Ecto neural progenitor cell (in vitro differentiated cells): Measurements from ENCODE around the gene CABLES2.

ENCODE experiments used
- DNase-seq: peaks from one replicate; pipeline ENCODE4 v3.0.0-alpha.2; 2018; ENCODE audit warnings: low spot score

Gene CABLES2

DNA sequence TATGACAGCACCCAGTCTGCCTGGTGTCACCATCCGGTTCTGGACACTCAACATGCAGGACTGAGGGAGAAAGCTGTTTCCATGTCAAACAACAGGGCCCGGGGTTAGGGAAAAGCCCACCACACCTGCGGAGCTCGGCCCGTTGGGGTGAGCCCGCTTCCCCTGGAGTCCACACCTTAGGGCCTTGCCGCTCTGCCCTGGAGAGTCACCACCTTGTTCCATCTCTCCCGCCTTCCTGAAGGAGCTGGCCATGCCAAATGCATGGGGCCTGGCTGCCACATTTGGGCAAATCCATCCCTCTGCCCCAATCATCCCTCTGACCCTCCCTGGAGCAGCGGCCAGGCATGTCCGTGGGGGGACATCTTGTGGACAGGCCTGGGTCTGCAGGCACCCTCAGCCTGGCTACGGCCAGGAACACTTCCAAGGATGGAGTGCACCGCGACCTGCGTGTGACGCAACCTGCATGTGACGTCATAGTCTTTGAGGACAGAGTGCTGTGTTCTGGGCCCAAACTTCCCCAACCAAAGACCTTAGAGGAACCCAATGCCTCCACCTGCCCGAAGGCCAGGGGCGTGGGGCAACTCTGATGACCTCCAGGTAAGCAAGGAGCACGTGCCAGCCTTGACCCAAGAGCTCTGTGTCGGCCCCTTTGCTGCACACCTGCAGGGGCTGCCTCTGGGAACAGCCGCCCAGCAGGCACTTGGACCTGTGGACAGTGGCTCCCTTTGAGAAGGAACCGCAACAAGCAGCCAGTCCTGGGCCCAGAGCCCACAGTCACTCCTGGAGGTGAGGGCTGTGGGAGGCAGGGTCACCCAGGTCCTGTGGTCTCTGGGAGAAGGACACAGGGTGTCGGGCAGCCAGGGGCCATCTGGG lies 1.7 kb downstream of the CABLES2 start:
- DNase-seq: peak; percentile 78

DNA sequence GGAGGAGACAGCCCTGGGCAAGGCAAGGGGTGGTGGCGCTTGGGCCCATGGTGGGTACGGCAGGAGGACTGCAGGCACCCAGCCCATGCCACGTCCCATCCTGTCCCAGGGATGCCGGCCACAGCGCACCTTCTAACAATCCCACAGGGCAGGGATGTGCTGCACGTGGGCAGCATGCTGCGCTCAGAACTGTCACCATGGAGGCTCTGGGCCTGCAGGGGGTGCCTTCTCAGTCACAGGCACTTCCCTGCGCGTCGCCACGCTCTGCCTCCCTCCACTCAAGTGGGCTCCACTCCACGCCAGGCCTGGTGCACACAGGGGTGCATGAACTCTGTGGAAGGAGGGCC lies 2.4 kb downstream of the CABLES2 start:
- no peak for DNase-seq

DNA sequence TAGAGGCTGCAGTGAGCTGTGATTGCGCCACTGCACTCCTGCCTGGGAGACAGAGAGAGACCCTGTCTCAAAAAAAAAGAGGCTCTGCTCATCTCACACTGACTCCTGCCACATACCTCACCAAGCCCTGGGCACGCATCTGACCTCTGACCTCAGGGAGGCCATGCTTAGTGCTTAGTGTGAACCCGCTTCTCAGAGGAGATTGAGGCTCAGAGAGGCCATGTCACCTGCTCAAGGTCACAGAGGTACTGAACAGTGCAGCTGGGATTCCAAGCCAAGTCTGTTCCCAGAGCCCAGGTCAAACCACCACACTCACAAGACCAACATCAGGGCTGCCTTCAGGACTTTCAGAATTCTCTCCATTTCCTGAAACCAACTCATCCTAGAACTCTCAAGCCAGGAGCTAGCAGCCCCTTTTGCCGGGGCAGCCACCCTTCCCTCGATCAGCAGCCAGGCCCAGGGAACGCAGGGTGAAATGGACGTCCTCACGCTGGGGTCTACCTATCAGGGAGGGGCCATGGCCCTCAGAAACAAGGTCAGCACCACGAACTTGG lies 2.9 kb downstream of the CABLES2 start:
- DNase-seq: no peak

DNA sequence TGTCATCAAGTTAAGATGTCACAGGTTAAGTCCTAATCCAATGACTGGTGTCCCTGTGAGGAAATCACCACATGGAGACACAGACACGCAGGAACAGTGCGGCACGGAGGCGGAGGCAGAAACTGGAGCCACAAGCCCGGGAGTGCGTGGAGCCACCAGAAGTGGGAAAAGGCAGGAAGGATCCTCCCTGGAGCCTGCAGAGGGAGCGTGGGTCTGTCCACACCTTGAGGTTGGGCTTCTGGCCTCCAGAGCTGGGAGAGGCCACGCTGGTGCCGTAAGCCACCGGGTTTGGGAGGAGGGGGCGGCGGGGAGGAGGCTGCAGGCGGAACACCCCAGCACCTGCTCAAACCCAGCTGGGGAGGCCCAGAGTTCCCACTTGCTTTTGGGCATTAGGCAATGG lies 3.8 kb downstream of the CABLES2 start:
- no peak for DNase-seq

DNA sequence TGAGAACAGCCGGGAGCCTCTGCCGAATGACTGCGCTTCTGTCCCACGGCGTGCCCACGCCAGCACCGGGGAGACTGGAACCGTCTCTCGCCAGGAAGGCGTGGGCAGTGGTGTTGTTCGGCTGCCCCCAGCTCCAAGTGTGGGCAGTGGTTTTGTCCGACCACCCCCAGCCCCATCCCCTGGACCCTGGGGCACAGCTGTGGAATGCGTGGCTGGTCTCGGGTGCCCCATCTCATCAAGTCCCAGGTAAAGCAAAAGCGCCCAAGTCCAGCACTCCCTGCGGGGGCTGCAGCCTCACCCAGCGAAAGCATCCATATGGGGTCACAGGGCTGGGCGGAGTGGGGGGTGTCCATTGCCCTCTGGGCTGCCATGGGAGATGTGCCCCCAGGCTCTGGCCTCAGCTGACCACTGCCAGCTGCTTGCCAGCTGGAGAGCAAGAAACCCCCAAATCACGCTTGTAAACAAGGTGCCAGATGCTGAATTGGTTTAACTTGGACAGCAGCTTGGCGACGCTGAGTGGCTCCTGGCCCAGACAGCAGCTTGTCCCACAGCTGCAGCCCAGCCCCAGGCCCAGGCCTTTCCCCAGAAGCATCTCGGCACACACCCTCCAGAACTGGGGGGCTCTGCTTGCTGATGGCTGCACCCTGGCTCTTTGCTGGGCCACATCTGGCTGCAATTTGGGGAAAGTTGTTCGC lies 4.5 kb downstream of the CABLES2 start:
- no peak for DNase-seq

DNA sequence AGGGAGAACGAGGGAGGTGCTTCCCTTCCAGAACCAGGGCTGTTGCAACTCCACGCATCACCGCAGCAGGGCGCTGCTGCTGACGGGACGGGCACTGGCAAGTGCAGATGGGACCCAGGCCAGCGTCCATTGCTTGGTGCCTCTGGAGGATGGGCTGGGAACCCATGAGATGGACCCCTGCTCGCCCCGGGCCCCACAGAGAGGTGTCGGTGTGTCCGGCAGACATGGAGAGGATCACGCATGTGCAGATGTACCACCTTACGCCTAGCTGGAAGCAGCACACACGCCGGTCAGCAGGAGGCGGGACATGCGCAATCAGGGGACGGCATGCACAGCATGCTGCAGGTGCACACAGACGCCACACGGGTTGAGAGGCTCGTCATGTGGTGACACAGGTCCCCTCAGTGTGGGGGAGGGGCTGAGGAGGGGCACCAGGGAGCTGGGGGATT lies 5.7 kb downstream of the CABLES2 start:
- DNase-seq: peak; percentile 67

DNA sequence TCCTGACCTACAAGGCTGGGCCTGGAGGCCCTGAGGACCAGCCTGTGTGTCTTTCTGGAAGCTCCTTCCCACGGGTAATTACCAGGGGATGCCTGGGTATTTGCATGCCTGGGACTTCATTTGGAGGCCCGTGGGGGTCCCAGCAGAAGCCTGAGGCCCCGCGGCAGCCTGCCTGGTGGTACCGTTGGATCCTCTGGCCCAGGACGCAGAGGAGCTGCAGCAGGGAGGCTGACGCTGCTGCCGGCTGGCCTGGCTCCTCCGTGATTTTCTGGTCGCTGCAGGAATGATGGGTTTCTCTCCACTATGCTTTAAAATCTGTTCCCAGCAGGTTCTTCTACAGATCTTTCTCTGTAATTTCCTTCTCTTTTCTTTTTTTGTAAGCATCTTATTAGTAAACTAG lies 6.5 kb downstream of the CABLES2 start:
- no peak for DNase-seq

DNA sequence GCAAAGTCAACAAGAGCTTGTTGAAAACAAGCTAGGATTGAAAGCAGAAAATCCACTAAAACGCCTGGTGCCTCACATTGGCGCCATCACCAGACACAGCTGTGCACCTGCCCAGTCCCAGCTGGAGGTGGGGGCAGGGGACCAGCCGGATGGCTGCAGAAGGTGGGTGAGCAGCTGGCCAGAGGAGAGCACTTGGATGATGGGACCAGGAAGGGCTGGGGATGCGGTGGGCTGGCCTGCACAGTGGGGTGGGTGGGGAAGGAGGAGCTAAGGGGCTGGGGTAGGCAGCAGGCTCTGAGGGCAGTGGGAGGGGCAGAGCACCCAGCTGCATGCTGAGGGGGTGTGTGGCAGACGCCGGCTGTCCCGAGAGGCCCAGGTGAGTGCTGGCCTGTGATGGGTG lies 7.1 kb downstream of the CABLES2 start:
- no peak for DNase-seq

DNA sequence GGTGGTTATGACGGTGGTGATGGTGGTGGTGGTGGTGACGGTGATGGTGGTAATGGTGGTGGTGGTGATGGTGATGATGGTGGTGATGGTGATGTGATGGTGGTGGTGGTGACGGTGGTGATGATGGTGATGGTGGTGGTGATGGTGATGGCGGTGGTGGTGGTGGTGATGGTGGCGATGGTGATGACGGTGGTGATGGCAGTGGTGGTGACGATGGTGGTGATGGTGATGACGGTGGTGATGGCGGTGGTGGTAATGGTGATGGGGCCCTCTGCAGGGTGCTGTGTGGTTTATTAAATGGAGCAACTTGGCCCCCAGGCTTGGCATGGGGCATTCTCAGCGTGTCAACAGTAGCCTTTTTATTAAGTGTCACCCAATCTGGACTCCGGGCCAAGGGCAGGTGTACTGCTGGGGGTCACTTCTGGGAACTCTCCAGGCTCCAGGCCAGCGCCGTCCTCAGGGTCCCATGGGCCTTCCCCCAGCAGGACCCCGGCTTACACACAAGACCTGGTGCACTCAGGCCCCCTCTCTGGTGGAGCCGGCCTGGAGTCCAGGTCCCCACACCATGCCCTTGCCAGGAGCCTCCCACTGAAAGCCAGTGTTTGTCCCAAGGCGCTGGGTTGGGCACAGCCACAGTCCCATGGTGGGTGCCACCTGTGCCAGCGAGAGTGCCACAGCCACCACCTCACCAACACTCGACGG lies 8.8 kb downstream of the CABLES2 start:
- no peak for DNase-seq

DNA sequence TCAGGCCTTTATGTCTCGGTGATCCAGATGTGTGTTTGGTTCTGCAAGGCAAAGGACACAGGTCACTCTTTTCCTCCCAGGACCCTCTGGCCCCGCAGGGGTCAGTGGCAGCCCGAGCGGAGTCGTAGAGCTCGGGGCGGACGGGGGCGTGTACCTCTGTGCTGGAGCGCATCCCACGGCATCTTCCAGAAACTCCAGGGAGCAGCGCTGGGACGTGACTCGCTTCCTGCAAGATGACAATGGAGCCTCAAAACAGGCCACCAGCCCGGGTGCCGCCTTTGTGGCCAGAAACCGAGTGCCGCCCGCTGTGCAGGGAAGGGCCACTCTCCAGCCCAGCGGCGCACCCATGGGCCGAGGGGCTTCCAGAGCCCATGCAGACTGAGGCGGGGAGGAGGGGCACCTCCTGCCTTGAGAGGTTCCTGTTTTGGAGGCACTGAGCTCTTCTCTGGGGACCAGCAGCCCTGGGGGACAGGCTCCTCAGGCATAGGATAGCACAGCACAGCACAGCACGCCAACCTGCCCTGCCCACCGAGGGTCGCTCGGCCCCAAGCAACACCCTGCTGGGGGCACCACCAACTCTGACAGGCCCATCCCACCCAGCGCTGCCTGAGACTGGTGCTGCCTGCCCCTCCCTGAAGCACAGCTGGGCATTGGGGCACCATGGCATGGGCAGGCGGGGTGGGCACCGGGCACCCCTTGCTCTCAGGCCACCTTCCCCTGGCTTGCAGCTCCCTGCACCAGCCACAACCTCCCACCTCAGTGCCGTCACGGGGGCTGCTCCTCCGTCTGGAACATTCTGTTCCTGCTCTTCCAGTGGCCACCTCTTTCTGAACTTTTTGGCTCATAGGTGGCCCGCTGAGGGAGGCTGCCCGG lies 10.5 kb downstream of the CABLES2 start:
- no peak for DNase-seq

DNA sequence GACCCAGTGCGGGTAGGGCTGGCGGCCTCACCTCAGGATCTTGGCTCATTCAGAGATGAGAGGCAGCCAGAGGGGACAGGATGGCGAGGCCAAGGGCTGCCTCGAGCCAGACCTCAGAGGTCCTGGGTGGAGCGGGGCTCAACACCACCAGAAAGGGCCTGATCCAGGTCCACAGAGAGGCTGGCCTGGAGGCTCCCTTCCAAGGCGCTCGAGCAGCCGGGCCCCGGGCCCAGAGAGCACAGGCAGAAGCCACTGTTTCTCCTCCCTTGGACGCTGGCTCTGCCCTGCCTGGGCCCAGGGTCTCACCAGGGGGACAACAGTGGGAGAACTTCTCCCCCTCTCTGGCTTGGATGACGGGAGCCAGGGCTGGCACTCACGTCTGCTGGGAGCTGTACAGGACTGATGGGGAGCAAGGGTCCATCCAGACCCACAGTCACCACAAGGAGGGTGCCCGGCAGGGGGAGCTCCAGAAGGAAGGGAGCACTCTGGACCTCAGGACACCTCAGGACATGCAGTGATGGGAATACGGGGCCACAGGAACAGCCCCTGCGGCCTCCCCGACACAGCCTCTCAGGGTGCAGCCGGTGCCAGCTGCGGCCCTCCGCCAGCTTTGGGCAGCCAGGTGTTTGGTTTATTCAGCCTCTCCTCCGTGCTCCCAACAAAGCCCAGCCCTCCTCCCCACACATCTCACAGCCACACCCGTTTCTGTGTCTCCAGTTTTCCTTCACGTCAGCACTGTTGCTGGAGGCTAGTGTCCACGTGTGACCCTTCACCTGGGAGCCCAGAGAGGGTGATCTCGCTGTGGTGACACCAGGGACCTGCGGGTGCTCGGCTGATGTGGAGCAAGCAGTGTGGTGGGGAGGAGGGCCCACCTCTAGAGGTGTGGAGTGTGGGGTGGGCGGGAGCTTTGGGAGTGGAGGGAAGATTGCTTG lies 11.5 kb downstream of the CABLES2 start:
- no peak for DNase-seq

DNA sequence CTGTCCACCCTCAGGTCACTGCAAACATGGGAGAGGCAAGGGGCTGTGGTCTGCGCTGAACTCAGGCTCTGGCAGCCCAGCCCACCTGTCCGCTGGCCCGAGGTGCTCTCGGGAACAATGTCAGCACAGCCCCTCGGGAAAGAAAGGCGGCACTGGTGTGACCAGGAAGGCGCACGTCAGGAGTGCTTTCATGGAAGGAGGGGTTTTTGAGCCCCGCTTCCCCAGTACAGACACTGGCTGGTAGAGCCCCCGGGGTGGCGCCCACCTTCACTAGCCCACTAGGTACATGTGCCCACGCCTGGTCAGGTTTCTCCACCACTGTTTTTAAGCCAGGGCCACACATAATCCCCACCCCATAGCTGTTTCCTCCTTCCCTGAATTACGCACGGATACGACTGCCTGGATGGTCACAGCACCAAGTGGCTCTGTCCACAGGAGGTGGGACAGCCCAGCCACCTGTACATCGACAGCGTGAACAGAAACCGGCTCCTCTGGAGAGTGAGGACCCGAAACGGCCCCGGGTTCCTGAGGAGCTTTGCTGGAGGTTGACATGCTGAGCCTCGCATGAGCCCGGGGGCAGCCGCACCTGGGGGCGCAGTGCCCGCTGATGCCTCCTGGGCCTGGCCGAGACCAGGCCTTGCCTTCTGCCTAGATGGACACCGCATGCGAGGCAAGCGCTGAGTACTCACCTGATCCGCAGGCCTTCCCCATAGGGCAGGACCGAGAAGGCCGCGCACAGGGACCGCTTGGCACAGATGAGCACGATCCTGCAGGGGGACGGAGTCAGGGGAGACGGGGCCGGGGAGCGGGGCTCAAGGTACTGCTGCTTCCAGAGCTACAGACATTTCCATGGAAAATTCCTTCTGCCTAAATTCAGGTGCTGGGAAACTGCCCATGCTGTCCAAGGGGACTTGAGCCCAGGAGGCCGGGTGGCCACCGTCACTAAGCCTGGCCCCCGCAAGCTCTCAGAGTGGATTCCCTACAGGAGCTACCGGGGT lies 12.5 kb downstream of the CABLES2 start:
- no peak for DNase-seq

DNA sequence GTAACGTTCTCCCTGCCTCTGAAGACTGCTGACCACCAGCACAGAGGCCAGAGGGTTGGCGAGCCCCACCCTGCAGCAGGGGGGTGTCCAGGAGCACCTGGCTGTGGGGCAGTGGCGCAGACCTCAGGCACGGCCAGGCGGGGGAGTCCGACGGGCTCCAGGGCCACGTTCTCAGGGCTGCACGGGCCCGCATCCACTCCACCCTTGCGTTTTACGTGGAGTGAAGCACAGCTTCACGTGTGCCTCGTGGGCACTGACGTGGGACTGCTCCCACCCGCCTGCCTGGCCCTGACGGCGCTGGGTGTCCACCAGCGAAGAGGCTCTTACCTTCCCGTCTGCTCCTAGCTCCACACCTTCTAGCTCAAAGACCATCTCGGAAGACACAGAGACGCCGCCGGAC lies 13.3 kb downstream of the CABLES2 start:
- no peak for DNase-seq

DNA sequence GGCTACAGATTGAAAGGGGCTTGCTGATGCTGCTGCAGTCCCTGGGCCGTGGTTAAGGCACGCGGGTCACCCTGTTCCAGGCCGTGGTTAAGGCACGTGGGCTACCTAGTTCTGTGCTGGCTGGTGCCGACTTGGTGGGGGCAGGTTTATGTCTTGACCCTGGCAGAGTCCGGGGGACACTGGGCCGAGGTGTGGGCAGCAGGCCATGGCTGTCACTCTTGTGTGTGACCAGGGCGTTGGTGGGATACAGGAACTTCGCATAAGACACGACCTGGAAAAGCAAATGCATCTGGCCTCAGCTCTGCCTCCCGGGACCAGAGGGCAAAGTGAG lies 13.8 kb downstream of the CABLES2 start:
- DNase-seq: no peak

DNA sequence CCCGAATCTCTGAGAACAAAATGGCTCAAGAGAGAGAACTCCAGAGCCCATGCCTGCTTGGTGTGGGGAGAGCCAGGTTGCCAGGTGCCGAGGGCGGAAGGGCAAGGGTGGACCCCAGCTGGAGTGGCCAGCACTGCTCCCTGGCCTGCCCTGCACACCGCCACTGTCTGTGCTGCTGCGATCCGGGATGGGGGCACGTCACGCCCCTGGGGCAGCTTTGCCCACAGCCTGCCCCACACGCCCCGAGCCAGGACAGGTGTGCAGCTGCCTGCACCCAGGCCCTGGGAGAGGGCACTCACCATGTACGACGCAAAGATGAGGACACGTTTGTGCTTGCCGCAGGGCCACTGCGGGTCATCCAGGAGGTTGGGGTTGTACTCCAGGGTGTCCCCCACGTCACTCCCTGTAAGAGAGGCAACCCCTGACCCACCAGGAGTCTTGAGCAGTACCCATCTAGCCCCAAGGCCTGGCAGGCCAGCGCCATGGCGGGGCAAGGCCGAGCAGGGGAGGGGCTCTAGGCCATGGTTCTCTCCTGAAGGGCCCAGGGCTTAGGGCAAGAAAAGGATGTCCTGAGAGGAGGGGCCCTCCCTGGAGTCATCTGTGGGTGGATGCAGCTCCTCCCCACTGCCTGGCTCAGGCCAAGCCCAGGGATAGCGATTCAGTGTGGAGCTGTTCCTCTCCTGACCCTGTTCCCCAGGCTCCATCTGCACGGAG lies 14.3 kb downstream of the CABLES2 start:
- DNase-seq: no peak

DNA sequence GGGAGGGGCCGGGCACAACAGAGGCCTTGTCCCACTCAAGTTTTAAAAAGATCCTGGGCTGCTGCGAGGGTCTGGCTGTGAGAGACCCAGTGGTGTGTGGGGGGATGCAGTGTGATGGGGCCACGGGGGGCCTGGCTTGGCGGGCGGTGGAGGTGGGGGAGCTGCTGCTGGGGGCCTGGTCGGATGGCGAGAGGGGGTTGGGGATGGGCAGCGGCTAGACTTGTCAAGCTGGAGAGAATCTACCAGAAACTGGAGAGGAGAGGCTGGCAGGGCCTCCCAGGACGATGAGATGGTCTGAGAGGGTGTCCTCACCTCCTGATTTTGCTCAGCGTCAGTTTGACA lies 15.0 kb downstream of the CABLES2 start:
- no peak for DNase-seq

DNA sequence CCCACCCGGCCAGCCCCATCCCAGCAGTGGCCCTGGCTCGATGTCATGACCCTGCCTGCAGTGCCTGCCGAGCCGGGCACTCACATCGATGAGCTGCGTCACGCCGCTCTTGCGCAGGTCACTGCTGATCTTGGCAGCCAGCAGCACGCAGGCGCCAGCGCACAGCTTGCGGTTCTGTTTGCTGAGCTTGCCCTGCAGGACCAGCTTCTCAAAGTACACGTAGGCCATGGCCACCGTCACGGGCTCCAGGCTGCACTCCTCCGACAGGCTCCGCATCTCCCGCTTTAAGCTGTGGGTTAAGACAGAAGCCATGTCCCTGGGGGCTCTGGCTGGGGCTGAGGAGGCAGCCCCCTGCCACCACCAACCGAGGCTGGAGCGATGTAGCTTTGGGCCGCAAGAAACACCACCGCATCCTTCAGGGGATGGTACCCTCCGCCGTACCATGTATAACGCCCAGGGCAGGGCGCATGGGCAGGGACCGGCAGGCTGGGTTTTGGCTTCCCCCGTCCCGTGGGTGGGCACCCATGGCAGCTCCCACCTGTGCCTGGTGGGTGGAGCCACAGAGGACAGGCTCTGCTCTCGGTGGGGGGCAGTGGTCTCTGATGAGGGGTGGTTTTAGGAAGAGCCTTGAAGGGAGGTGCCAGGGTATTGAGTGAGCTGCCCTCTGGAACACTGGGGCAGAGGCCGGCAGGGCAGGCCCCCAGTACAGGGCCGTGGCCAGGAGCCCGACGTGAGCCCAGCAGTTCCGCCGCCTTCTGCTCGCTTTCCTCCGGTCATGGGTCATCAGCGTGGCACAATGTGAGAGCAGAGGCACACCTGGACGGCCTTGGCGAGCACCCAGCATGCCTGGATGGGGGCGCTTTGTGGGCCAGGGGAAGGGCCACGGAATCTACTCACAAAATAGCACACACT lies 15.7 kb downstream of the CABLES2 start:
- DNase-seq: no peak
